MM.1S (cell line): ENCODE measurements around the gene LRRTM1.

Experiments used
- DNase-seq: peaks from one replicate; pipeline ENCODE4 v3.0.0-alpha.2; 2015
- H2AFZ ChIP-seq: fragments of 300-600 bp; sonication (generic); 2 replicates; pipeline ENCODE4 v1.6.0; 2016; ENCODE audit warnings: antibody characterized with exemption, low read length
- H3F3A ChIP-seq: fragments of 300-600 bp; sonication (generic); 2 replicates; pipeline ENCODE4 v1.6.1; 2016; ENCODE audit warnings: mild to moderate bottlenecking, antibody characterized with exemption, low read length, moderate library complexity, mixed read lengths; ENCODE audit not compliant: insufficient read depth
- H3K27ac ChIP-seq: fragments of 300-600 bp; sonication (generic); 2 replicates; pipeline ENCODE4 v1.5.1; 2016; ENCODE audit warnings: mild to moderate bottlenecking, low read length
- H3K27me3 ChIP-seq: fragments of 300-600 bp; sonication (generic); replicated peaks from 2 replicates; pipeline ENCODE4 v1.6.0; 2016; ENCODE audit warnings: low read length; ENCODE audit not compliant: insufficient read depth
- H3K36me3 ChIP-seq: fragments of 300-600 bp; sonication (generic); replicated peaks from 2 replicates; pipeline ENCODE4 v1.6.1; 2016; ENCODE audit warnings: mild to moderate bottlenecking, low read length, mixed read lengths; ENCODE audit not compliant: insufficient read depth
- H3K4me1 ChIP-seq: fragments of 300-600 bp; sonication (generic); 2 replicates; pipeline ENCODE4 v1.6.1; 2016; ENCODE audit warnings: low read length, mixed read lengths
- H3K4me2 ChIP-seq: fragments of 300-600 bp; sonication (generic); 2 replicates; pipeline ENCODE4 v1.6.0; 2016; ENCODE audit warnings: low read depth, low read length
- H3K4me3 ChIP-seq: fragments of 300-600 bp; sonication (generic); 2 replicates; pipeline ENCODE4 v1.5.1; 2016; ENCODE audit warnings: low read length, mixed read lengths
- H3K79me2 ChIP-seq: fragments of 300-600 bp; sonication (generic); 2 replicates; pipeline ENCODE4 v1.6.1; 2016; ENCODE audit warnings: mixed run types, low read length, mixed read lengths
- H3K9ac ChIP-seq: fragments of 300-600 bp; sonication (generic); 2 replicates; pipeline ENCODE4 v1.6.1; 2016; ENCODE audit warnings: low read length, mixed read lengths
- H3K9me2 ChIP-seq: fragments of 300-600 bp; sonication (generic); replicated peaks from 2 replicates; pipeline ENCODE4 v1.6.1; 2016; ENCODE audit warnings: mild to moderate bottlenecking, low read length, mixed read lengths; ENCODE audit not compliant: insufficient read depth
- H3K9me3 ChIP-seq: fragments of 300-600 bp; sonication (generic); replicated peaks from 2 replicates; pipeline ENCODE4 v1.6.1; 2016; ENCODE audit warnings: mild to moderate bottlenecking, low read length, mixed read lengths; ENCODE audit not compliant: insufficient read depth
- H4K20me1 ChIP-seq: fragments of 300-600 bp; sonication (generic); 2 replicates; pipeline ENCODE4 v1.6.1; 2016; ENCODE audit warnings: mild to moderate bottlenecking, low read length, moderate library complexity, mixed read lengths; ENCODE audit not compliant: insufficient read depth
- CTCF ChIP-seq: fragments of 300-600 bp; sonication (generic); IDR thresholded peaks from 2 replicates; pipeline ENCODE4 v1.5.1; 2016; ENCODE audit warnings: antibody characterized with exemption, low read length, mixed read lengths
- EZH2 ChIP-seq: fragments of 300-600 bp; sonication (generic); optimal IDR thresholded peaks from 2 replicates; pipeline ENCODE3; 2017; ENCODE audit warnings: low read depth, mild to moderate bottlenecking, antibody characterized with exemption, low read length, mixed read lengths
- EZH2phosphoT487 ChIP-seq: fragments of 300-600 bp; sonication (generic); IDR thresholded peaks from 2 replicates; pipeline ENCODE4 v1.6.1; 2018; ENCODE audit warnings: antibody characterized with exemption, low read length

The LRRTM1 gene

DNA sequence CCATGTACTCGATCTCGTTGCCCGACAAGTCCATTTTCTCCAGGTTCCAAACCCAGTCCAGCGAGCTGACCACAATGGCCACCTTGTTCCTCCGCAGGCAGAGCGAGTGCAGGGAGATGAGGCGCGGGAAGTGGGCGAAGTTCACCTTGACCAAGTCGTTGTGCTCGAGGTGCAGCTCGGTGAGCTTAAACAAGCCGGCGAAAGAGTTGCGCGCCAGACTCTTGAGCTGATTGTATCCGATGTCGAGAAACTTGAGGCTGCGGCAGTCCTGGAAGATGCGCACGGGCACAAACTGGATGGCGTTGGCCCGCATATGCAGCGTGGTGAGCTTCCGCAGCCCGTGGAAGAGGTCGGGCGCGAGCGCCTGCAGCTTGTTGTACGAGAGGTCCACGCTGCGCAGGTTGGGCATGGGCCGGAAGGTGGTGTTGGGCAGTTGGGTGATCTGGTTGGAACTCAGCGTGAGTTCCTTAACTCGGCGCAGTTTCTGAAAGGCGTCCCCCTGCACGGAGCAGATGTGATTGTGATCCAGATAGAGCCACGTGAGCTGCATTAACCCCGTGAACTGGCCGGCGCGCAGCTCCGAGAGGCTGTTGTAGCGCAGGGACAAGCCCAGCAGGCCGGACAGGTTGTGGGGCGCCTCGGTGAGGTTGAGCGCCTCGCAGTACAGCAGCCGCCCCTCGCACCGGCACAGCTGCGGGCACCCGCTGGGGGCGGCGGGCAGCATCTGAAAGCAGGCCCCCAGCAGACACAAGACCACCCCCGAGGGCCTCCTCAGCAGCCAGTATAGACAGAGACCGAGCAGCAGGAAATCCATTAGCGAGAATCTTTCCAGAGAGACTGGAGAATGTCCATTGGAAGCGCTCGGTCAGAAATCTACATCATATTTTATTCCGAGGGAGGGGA is 1.3 kb downstream of the LRRTM1 start:
- Histone ChIP-seq H3K9ac (no peak overlapping the region), H3K27ac (no peak overlapping the region), H3K4me1 (no peaks in the 10 kb centered on the region), H3K27me3 (no peaks in the 10 kb centered on the region), H3F3A (no peaks in the 10 kb centered on the region), H3K36me3 (no peaks in the 10 kb centered on the region), H3K79me2 (no peaks in the 10 kb centered on the region), H3K9me2 (no peaks in the 10 kb centered on the region), H4K20me1 (no peaks in the 10 kb centered on the region), H3K4me2 (no peak overlapping the region), H3K4me3 (no peak overlapping the region), H2AFZ (no peak overlapping the region), H3K9me3 (no peaks in the 10 kb centered on the region)
- no peak for TF ChIP-seq EZH2
- TF ChIP-seq EZH2phosphoT487 = no peak
- no peak for TF ChIP-seq CTCF
- no peak for DNase-seq

GRCh38 chr2:80302314-80303005 is 2.1 kb downstream of the LRRTM1 start:
- no peak overlapping the region for H3K4me2 ChIP-seq
- H3K79me2 ChIP-seq = no peaks in the 10 kb centered on the region
- no peaks in the 10 kb centered on the region for H4K20me1 ChIP-seq
- H3K27me3 ChIP-seq = no peaks in the 10 kb centered on the region
- H3K9ac ChIP-seq = no peak overlapping the region
- no peaks in the 10 kb centered on the region for H3F3A ChIP-seq
- H3K4me1 ChIP-seq = no peaks in the 10 kb centered on the region
- no peak for TF ChIP-seq EZH2
- no peaks in the 10 kb centered on the region for H3K9me3 ChIP-seq
- no peak for DNase-seq
- H3K4me3 ChIP-seq = no peak overlapping the region
- no peak overlapping the region for H2AFZ ChIP-seq
- no peaks in the 10 kb centered on the region for H3K9me2 ChIP-seq
- H3K27ac ChIP-seq = no peak overlapping the region
- no peaks in the 10 kb centered on the region for H3K36me3 ChIP-seq

DNA sequence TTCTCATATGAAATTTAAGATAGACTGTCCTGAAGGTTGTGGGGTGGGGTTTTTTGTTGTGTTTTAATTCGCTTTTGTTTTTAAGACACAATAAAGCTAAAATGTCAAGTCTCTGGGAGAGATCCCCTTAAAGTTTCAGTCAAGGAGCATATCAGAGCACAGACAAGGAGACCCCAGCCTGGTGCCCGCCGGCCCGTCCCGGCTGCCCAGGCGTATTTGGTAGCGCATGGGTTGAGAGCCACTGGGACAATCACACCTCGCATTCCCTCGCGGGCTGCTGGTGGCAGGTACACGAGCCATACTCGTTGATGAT is 2.6 kb downstream of the LRRTM1 start:
- DNase-seq = no peak
- no peaks in the 10 kb centered on the region for H3K4me1 ChIP-seq

More for the DNA sequence above, 2.6 kb downstream of the LRRTM1 start:
- H4K20me1 ChIP-seq = no peaks in the 10 kb centered on the region
- no peaks in the 10 kb centered on the region for H3F3A ChIP-seq
- H3K4me2 ChIP-seq = no peak overlapping the region
- TF ChIP-seq EZH2phosphoT487 (no peak), EZH2 (no peak), CTCF (no peak)
- no peaks in the 10 kb centered on the region for H3K36me3 ChIP-seq
- no peaks in the 10 kb centered on the region for H3K27me3 ChIP-seq
- no peak overlapping the region for H3K4me3 ChIP-seq
- no peaks in the 10 kb centered on the region for H3K9me3 ChIP-seq
- H3K9ac ChIP-seq = no peak overlapping the region
- H3K9me2 ChIP-seq = no peaks in the 10 kb centered on the region
- H3K79me2 ChIP-seq = no peaks in the 10 kb centered on the region
- no peak overlapping the region for H2AFZ ChIP-seq
- no peak overlapping the region for H3K27ac ChIP-seq
